ENCODE measurements around the gene F2RL3. TPM values are rescaled to one million over a fixed set of nuclear protein-coding genes. Genes with fewer than 3 reads are reported as not detected.

F2RL3 gene
- total and polyA plus RNA-seq, 2 of the 8 experiments (the other 6 are each of a cell fraction or from before 2014, with no cell fraction given), result not detected

GRCh38 chr19:16892868-16893685 lies 4.3 kb downstream of the F2RL3 start (continued):
- no peak for TF ChIP-seq CHD2 (IDR thresholded peaks at IDR 0.05; ENCODE audit: low read length)

All from H1 (cell line).